ENCODE data around the gene PAK2.
A peak's percentile ranks its signal among the peaks of the same experiment; 100 is the strongest.
"Not testable (repeated sequence)": the region's sequence is repeated elsewhere in the genome, so short reads cannot be mapped to it uniquely, and the experiment has no call there.

The PAK2 gene

GRCh38 chr3:196777836-196778235, 38.2 kb downstream of the PAK2 start:
- no peak for FAIRE-seq
- DNase-seq (ENCODE audit: insufficient read length, low spot score): no peak

- DNase-seq (ENCODE audit: insufficient read length, low spot score) (no peak), FAIRE-seq (no peak)
Observed at GRCh38 chr3:196778755-196779154, 39.1 kb downstream of the PAK2 start.

GRCh38 chr3:196782511-196782910, 42.9 kb downstream of the PAK2 start:
- DNase-seq (ENCODE audit: insufficient read length, low spot score) (no peak), FAIRE-seq (no peak)

GRCh38 chr3:196788528-196788927, 48.9 kb downstream of the PAK2 start:
- DNase-seq (ENCODE audit: insufficient read length, low spot score): no peak
- FAIRE-seq: no peak

GRCh38 chr3:196789885-196790359, 50.3 kb downstream of the PAK2 start:
- DNase-seq (ENCODE audit: insufficient read length, low spot score) (no peak), FAIRE-seq (no peak)

GRCh38 chr3:196790636-196791035, 51.0 kb downstream of the PAK2 start:
- FAIRE-seq: no peak
- DNase-seq (ENCODE audit: insufficient read length, low spot score): no peak

GRCh38 chr3:196792771-196793170, 53.1 kb downstream of the PAK2 start:
- FAIRE-seq (no peak), DNase-seq (ENCODE audit: insufficient read length, low spot score) (no peak)

- FAIRE-seq (no peak), DNase-seq (ENCODE audit: insufficient read length, low spot score) (no peak)
Observed at GRCh38 chr3:196793246-196793645, 53.6 kb downstream of the PAK2 start.

GRCh38 chr3:196794467-196794866, 54.8 kb downstream of the PAK2 start:
- DNase-seq (ENCODE audit: insufficient read length, low spot score) (no peak), FAIRE-seq (no peak)

GRCh38 chr3:196796317-196796716, 56.7 kb downstream of the PAK2 start:
- FAIRE-seq (no peak), DNase-seq (ENCODE audit: insufficient read length, low spot score) (no peak)

GRCh38 chr3:196800742-196801434, 61.2 kb downstream of the PAK2 start:
- peak; percentile 18 for FAIRE-seq

GRCh38 chr3:196803891-196804468, 64.3 kb downstream of the PAK2 start:
- FAIRE-seq (no peak), DNase-seq (ENCODE audit: insufficient read length, low spot score) (no peak)

More at GRCh38 chr3:196800742-196801434, 61.2 kb downstream of the PAK2 start:
- no peak for DNase-seq (ENCODE audit: insufficient read length, low spot score)

GRCh38 chr3:196804773-196805172, 65.1 kb downstream of the PAK2 start:
- FAIRE-seq (no peak), DNase-seq (ENCODE audit: insufficient read length, low spot score) (no peak)

- DNase-seq (ENCODE audit: insufficient read length, low spot score) (no peak), FAIRE-seq (no peak)
Observed at GRCh38 chr3:196810963-196811581, 71.4 kb downstream of the PAK2 start.

GRCh38 chr3:196812853-196813252, 73.2 kb downstream of the PAK2 start:
- DNase-seq (ENCODE audit: insufficient read length, low spot score) (no peak), FAIRE-seq (no peak)

- no peak for FAIRE-seq
- DNase-seq (ENCODE audit: insufficient read length, low spot score): no peak
Observed at GRCh38 chr3:196813903-196814302, 74.2 kb downstream of the PAK2 start.

- no peak for DNase-seq (ENCODE audit: insufficient read length, low spot score)
- no peak for FAIRE-seq
Observed at GRCh38 chr3:196821806-196822355, 82.2 kb downstream of the PAK2 start.

GRCh38 chr3:196829651-196830050, 90.0 kb downstream of the PAK2 start:
- not testable (repeated sequence) for DNase-seq (ENCODE audit: insufficient read length, low spot score); FAIRE-seq

- FAIRE-seq (no peak), DNase-seq (ENCODE audit: insufficient read length, low spot score) (no peak)
Observed at GRCh38 chr3:196835086-196835485, 95.4 kb downstream of the PAK2 start.

- FAIRE-seq; DNase-seq (ENCODE audit: insufficient read length, low spot score): not testable (repeated sequence)
Observed at GRCh38 chr3:196836626-196837025, 97.0 kb downstream of the PAK2 start.

GRCh38 chr3:196837819-196838420, 98.3 kb downstream of the PAK2 start:
- peak; percentile 86 for FAIRE-seq
- peak; percentile 67 for DNase-seq (ENCODE audit: insufficient read length, low spot score)
